Activated naive CD4-positive, alpha-beta T cell treated with Interleukin-2 at 50 U/mL for 16 hours (primary cell): ENCODE results near the gene DCTN2.
"Not testable (repeated sequence)": the region's sequence is repeated elsewhere in the genome, so short reads cannot be mapped to it uniquely, and the experiment has no call there.

Experiments
- DNase-seq: peaks from one replicate; pipeline ENCODE4 v3.0.0-alpha.2; 2020

Gene DCTN2

DNA sequence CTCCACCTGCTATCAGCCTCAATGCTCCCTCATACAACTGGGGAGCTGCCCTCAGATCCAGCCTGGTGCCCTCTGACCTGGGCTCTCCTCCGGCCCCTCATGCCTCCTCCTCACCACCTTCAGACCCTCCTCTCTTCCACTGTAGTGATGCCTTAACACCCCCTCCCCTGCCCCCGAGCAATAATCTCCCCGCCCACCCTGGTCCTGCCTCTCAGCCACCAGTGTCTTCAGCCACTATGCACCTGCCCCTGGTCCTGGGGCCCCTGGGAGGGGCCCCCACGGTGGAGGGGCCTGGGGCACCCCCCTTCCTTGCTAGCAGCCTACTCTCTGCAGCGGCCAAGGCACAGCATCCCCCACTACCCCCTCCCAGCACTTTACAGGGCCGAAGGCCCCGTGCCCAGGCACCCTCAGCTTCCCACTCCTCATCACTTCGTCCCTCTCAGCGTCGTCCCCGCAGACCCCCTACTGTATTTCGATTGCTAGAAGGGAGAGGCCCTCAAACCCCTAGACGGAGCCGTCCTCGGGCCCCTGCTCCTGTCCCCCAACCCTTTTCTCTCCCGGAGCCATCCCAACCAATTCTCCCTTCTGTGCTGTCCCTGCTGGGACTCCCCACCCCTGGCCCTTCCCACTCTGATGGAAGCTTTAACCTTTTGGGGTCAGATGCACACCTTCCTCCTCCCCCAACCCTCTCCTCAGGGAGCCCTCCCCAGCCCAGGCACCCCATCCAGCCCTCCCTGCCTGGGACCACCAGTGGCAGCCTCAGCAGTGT, 21.2 kb downstream of the DCTN2 start:
- DNase-seq: no peak

DNA sequence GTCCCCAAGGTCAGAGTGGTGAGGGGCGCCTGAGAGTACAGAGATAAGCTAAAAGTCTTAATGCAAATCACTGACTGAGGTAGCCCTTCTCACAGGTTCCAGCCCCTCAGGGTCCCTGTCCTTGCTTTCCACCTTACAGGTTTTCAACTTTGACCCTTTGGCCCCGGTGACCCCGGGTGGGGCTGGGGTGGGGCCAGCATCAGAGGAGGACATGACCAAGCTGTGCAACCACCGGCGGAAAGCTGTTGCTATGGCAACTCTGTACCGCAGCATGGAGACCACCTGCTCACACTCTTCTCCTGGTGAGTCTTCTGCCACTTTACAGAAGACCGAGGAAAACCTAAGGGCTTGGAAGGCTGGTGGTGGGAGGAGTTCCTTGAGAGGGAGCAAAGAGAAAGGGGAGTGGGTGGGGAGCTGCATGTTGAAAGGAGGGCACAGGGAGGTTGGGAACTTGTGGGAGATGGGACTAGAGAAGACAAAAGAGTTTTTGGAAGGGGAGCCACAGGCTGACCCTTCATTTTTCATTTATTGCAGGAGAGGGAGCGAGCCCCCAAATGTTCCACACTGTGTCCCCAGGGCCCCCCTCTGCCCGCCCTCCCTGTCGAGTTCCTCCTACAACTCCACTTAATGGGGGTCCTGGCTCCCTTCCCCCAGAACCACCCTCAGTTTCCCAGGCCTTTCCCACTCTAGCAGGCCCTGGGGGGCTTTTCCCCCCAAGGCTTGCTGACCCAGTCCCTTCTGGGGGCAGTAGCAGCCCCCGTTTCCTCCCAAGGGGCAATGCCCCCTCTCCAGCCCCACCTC, 22.0 kb downstream of the DCTN2 start:
- no peak for DNase-seq

GRCh38 chr12:57523706-57524614, 23.0 kb downstream of the DCTN2 start:
- peak; percentile 19 for DNase-seq

DNA sequence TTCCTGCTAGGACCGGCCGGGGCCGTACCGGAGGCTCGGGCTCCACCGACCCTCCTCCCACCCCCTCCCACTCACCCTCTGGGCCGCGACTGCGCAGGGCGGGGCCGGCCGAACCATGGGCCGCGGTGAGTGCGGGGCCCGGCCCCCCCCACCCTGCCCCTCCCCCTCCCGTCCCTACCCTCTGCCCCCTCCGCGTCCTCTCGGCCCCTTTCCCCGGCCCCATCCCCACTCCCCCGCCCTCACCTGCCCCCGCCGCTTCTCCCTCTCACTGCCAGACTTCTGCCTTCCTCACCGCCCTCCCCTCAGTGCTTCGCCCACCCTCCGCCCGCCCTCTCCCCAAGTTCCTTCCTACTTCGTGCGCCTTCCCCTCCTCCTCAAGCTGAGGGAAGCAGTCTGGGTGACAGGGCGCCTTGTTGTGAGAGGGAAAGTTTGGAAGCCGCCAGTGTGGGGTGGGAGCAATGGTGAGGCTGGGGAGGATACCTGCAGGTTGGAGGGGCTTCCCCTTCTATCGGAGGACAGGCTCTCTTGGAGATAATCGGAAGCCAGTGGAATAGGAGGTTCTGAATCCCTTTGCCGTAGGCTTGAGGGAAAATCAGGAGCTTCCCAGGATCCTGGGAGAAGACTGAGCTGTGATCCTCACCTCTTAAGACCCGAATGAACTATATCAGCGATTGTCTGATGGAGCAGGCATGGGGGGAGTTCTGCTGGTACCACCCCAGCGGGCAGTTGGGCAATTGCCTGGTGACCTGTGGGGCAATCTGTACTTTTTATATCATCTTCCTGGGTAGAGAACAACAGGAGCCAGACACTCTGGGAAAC, 23.9 kb downstream of the DCTN2 start:
- DNase-seq: peak; percentile 45

GRCh38 chr12:57522011-57522886, 24.7 kb downstream of the DCTN2 start, which contains the start of gene MBD6:
TSS of gene MBD6 (plus strand) at chr12:57522824. CDS start at chr12:57524304, 1,480 bp downstream.
- DNase-seq: peak; percentile 91

DNA sequence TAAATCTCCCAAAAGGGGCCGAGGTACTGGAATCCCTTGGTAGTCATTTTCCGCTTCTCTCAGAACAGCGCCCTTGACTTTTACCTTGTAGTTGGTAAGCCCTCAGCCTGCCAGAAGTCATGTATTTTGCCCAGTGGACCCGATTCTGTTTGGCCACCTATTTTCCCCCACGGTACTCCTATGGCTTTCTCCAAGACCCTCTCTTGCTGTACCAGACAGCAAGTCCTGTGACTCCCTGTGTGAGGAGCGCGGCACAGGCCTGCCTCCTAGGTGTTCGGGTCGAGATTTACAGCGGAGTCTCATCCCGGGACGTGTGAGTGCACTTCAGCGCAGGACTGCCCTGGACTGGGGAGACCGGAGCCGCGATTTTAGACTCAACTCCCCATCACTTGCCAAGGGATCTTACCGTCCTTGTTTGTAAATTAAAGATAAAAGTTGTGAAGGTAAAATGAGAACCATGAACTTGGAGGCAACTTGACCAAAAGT, 25.4 kb downstream of the DCTN2 start:
- DNase-seq: peak; percentile 21

GRCh38 chr12:57520053-57520818, 26.8 kb downstream of the DCTN2 start, which contains the start of gene DDIT3:
TSS of gene DDIT3 (minus strand) at chr12:57520514. CDS start at chr12:57517406, 3,108 bp downstream.
- peak; percentile 99 for DNase-seq

DNA sequence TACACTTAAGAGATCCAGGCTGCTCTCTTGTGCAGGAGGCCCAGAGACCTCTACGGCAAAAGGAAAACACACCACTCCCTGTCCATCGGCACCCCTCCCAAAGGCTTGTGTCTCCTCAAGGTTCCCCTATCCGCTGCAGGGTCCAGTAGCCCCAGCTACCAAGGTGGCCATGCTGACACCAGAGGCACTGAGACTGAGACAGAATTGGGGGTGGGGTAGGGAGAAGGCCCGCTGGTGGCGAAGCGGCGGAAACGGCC, 27.3 kb downstream of the DCTN2 start:
- peak; percentile 32 for DNase-seq

DNA sequence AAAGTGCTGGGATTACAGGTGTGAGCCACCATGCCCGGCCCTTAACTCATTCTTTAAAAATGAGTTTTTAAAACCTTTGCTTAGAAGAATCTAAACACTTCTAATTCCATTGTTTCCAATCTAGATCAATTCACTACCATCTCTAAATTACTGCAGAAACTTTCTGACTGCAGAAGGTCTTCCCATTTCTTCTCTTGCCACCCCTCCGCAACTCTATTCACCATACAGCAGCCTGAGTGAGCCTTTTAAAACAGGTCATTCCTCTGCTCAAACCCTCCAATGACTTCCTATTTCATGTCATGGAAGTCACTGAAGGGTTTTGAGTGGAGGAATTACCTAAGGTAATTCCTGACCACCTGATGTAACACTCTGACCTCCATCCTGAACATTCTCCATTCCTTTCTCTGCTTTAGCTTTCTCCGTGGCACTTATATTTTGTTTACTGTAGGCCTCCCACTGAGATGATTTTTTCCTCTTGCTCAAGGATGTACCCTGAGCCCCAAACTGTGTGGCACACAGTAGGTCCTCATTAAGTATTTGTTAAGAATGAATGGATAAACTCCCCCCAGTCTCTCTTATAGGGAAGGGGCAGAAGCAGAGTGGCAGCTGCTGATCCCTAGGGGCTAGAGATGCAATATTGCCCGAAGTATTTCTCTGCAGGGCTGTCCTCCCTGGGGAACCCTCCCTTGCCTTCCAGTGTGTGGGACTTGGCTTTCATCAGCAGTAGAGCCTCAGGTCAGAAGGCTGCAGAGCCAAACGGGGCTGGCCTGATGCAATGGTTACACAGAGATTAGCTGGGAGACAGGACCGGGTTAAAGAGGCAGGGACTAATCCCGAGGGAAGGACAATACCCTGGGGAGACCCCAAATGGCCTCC, 27.8 kb downstream of the DCTN2 start:
- DNase-seq: no peak

DNA sequence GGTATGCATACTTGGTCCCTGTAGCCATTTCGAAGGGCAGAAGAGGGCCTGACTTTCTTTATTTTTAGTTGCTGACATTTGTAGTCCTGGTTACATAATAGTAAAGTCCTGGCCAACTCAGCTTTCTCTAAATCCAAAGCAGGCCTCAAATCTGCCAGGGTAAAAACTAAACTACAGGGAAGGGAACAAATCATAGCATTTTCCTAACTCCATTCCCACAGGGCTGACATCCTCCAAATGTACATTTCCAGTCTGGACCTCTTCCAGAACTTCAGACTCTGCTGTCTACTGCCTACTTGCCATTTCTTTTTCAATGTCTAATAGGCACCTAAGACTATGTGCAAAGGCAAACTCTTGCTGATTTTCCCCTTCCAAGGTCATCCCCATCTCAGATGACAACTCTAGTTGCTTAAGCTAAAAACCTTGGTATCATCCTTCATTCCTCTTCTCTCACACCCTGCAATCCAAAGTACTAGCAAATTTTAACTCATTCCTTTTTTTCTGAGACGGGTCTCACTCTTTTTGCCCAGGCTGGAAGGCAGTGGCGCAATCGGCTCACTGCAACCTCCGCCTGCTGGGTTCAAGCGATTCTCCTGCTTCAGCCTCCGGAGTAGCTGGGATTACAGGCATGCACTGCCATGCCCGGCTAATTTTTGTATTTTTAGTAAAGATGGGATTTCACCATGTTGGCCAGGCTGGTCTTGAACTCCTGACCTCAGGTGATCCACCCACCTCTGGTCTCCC, 28.6 kb downstream of the DCTN2 start:
- no peak for DNase-seq

DNA sequence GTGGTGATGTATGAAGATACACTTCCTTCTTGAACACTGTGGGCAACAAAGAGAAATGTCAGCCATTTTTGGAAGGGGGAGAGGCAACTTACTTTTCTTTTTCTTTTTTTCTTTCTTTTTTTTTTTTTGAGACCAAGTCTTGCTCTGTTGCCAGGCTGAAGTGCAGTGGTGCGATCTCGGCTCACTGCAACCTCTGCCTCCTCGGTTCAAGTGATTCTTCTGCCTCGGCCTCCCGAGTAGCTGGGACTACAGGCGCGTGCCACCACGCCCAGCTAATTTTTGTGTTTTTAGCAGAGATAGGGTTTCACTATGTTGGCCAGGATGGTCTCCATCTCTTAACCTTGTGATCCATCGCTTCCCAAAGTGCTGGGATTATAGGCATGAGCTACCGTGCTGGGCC, 29.3 kb downstream of the DCTN2 start:
- DNase-seq: not testable (repeated sequence)

- no peak for DNase-seq
Observed at GRCh38 chr12:57517187-57517586, 29.8 kb downstream of the DCTN2 start.

DNA sequence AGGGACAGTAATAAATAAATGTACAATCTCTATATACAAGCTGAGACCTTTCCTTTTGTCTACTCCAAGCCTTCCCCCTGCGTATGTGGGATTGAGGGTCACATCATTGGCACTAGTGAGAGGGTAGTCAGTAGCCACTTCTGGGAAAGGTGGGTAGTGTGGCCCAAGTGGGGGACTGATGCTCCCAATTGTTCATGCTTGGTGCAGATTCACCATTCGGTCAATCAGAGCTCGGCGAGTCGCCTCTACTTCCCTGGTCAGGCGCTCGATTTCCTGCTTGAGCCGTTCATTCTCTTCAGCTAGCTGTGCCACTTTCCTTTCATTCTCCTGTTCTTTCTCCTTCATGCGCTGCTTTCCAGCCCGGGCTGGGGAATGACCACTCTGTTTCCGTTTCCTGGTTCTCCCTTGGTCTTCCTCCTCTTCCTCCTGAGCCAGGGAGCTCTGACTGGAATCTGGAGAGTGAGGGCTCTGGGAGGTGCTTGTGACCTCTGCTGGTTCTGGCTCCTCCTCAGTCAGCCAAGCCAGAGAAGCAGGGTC, 30.3 kb downstream of the DCTN2 start:
- no peak for DNase-seq

DNA sequence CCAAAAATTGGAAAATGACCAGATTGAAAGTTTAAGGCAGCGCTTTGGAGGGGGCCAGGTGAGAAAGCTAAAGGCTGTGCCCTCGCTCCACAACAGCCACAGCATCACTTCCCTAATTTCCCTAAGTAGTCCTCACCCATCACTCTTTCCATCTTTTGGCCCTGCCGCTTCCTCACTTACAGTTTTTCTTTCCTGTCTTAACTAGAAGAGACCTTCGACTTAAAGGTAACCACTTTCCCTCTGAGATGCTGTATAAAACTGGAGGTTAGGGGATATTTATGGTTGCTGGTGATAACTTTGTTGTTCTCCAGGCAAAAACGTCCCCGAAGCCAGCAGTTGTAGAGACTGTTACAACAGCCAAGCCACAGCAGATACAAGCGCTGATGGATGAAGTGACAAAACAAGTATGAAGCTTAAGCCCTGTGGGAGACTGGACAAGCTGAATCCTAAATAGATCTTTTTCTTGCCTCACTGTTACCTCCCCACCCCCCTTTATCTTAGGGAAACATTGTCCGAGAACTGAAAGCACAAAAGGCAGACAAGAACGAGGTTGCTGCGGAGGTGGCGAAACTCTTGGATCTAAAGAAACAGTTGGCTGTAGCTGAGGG, 31.0 kb downstream of the DCTN2 start:
- DNase-seq: no peak

DNA sequence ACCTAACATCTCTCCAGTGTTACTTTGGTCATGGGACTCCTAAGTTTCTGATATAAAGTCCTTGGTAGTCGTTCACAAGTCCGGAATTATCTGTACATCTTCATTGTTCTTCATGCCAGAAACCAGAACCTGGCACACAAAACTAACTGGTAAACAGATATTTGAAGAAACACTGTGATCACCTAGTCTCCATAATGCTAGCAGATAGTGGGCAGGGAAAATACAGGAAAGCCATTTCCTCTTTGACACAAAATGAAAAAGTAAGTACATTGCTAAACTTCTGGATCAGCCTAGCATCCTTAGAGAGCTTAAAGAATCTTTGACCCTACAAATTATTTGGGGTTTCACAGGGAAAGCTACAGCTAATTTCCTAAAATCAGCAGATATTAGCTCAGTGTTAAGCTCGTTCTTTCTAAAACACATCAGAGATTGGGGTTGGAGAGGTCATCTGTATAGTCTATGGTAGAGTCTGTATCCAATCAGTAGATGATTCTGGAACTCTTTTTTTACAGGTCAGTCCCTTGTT, 31.5 kb downstream of the DCTN2 start:
- no peak for DNase-seq

DNA sequence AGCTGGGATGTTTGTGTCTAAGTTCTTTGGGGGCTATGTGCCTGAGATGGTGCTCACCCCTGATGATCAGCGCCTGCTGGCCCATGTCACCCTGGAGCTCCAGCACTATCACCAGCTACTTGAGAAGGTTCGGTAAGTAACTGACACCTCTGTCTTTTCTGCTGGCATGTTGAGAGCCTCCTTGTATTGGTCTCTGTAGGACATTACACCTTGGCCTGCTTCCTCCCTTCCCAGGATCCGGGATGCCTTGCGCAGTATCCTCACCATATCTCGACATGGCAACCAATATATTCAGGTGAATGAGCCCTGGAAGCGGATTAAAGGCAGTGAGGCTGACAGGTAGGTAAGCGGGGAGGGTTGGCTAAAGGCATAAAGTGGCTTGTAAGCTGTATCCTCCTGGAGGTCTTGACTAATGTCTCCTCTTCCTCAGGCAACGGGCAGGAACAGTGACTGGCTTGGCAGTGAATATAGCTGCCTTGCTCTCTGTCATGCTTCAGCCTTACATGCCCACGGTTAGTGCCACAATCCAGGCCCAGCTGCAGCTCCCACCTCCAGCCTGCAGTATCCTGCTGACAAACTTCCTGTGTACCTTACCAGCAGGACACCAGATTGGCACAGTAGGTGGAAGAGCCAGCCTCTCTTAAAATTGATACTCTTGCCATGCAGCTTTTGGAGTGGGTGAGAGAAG, 32.1 kb downstream of the DCTN2 start:
- DNase-seq: no peak

GRCh38 chr12:57514246-57514645, 32.7 kb downstream of the DCTN2 start:
- DNase-seq: not testable (repeated sequence)
